Measurements from ENCODE around the gene SEC23IP.
A peak's percentile ranks its signal among the peaks of the same experiment; 100 is the strongest.

Gene SEC23IP

GRCh38 chr10:119892188-119893065, at the start of gene SEC23IP (continued):
- TF ChIP-seq ZNF518A (tag by site-specific recombination; conservative IDR thresholded peaks at IDR 0.05; ENCODE audit: low read depth) = peak; percentile 75
- TF ChIP-seq ZNF624 (tag by site-specific recombination; IDR thresholded peaks at IDR 0.05) = no peak

GRCh38 chr10:119845656-119846055, 46.9 kb upstream of the SEC23IP start:
- no peaks in the 10 kb centered on the region for H3K9me3 ChIP-seq (ENCODE audit: control insufficient read depth, insufficient read depth, low read depth, low read length)
- CTCF ChIA-PET = interaction anchor here (0.7 to 2.5 kb wide), 3 partner anchors 14 to 264 kb away, joined by 3 to 9 read pairs (median 3); no protein-coding TSS in a partner anchor
- no peak overlapping the region for H3K27ac ChIP-seq (ENCODE audit: extremely low read depth, low read depth, low read length)
- H3K4me3 ChIP-seq (ENCODE audit: low read depth, low read length) = no peak overlapping the region
- TF ChIP-seq PATZ1 (tag by site-specific recombination; IDR thresholded peaks at IDR 0.05) = no peak
- no peak for TF ChIP-seq ZNF777 (tag by site-specific recombination; IDR thresholded peaks at IDR 0.05; ENCODE audit: borderline replicate concordance)
- TF ChIP-seq SP2 (tag by site-specific recombination; IDR thresholded peaks at IDR 0.05) = no peak
- TF ChIP-seq ZNF341 (tag by site-specific recombination; IDR thresholded peaks at IDR 0.05; ENCODE audit: low read depth) = no peak
- no peak for TF ChIP-seq FEZF1 (tag by site-specific recombination; IDR thresholded peaks at IDR 0.05)
- peaks cover 57 to 97% of the 10 kb centered on the region in 2 experiments for H3K36me3 ChIP-seq (ENCODE audit: control insufficient read depth in 2 of 2, insufficient read depth in 1 of 2, low read length in 2 of 2)
- H3K4me1 ChIP-seq (ENCODE audit: control insufficient read depth, insufficient read depth, low read length) = no peaks in the 10 kb centered on the region
- POLR2A ChIA-PET = no interaction called here

- CTCF ChIA-PET = interaction anchor here (0.7 to 1.7 kb wide), 3 partner anchors 10 to 98 kb away, joined by 4 to 6 read pairs (median 6); no protein-coding TSS in a partner anchor
- no peaks in the 10 kb centered on the region for H3K4me1 ChIP-seq (ENCODE audit: control insufficient read depth, insufficient read depth, low read length)
- no peak overlapping the region for H3K4me3 ChIP-seq (ENCODE audit: low read depth, low read length)
- peaks cover 62 to 91% of the 10 kb centered on the region in 2 experiments for H3K36me3 ChIP-seq (ENCODE audit: control insufficient read depth in 2 of 2, insufficient read depth in 1 of 2, low read length in 2 of 2)
- no peaks in the 10 kb centered on the region for H3K9me3 ChIP-seq (ENCODE audit: control insufficient read depth, insufficient read depth, low read depth, low read length)
- no peak for TF ChIP-seq ZNF768 (tag by site-specific recombination; IDR thresholded peaks at IDR 0.05)
- TF ChIP-seq ZNF621 (tag by site-specific recombination; IDR thresholded peaks at IDR 0.05) = no peak
- no peak for TF ChIP-seq KLF17 (tag by site-specific recombination; IDR thresholded peaks at IDR 0.05)
- no peak for TF ChIP-seq YY1 (tag by site-specific recombination; IDR thresholded peaks at IDR 0.05)
- TF ChIP-seq ZNF146 (tag by site-specific recombination; IDR thresholded peaks at IDR 0.05) = no peak
- TF ChIP-seq BCL11A (tag by site-specific recombination; IDR thresholded peaks at IDR 0.05; ENCODE audit: low read depth) = no peak
- TF ChIP-seq ZNF76 (tag by site-specific recombination; IDR thresholded peaks at IDR 0.05; ENCODE audit: borderline replicate concordance, low read depth) = no peak
- TF ChIP-seq ZNF510 (tag by site-specific recombination; IDR thresholded peaks at IDR 0.05; ENCODE audit: insufficient replicate concordance) = no peak
- no peak for TF ChIP-seq KLF9 (tag by site-specific recombination; IDR thresholded peaks at IDR 0.05; ENCODE audit: low read depth)
- no peak for TF ChIP-seq ZNF623 (tag by site-specific recombination; IDR thresholded peaks at IDR 0.05)
- no peak overlapping the region for H3K27ac ChIP-seq (ENCODE audit: extremely low read depth, low read depth, low read length)
- POLR2A ChIA-PET = no interaction called here
These were observed 43.3 kb upstream of the SEC23IP start for GRCh38 chr10:119849031-119849789.
